ENCODE measurements around the gene GRIA1.
A peak's percentile ranks its signal among the peaks of the same experiment; 100 is the strongest.
"Not testable (repeated sequence)": the region's sequence is repeated elsewhere in the genome, so short reads cannot be mapped to it uniquely, and the experiment has no call there.

Gene GRIA1

DNA sequence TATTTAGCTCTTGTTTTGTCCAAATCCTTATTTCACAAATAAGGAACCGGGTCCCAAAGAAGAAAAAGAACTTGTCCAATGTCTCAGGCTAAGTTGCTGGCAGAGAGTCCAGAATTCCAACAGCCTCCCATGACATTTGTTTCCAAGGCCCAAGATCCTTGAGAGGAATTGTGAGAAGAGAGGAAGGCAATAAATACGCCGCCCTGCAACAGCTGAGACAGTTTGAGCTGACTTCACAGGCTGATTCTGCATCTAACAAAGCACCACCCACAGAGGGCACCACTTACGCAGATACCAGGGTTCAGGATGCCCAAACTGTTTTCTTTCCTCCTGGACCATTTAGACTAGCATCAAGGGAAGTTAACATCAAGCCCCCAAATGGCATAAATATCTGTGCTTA is 336.9 kb downstream of the GRIA1 start:
- TF ChIP-seq, protein P1, sequence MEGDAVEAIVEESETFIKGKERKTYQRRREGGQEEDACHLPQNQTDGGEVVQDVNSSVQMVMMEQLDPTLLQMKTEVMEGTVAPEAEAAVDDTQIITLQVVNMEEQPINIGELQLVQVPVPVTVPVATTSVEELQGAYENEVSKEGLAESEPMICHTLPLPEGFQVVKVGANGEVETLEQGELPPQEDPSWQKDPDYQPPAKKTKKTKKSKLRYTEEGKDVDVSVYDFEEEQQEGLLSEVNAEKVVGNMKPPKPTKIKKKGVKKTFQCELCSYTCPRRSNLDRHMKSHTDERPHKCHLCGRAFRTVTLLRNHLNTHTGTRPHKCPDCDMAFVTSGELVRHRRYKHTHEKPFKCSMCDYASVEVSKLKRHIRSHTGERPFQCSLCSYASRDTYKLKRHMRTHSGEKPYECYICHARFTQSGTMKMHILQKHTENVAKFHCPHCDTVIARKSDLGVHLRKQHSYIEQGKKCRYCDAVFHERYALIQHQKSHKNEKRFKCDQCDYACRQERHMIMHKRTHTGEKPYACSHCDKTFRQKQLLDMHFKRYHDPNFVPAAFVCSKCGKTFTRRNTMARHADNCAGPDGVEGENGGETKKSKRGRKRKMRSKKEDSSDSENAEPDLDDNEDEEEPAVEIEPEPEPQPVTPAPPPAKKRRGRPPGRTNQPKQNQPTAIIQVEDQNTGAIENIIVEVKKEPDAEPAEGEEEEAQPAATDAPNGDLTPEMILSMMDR (IDR thresholded peaks at IDR 0.05; ENCODE audit: extremely low read depth, insufficient read depth, missing control alignments), result peak; percentile 9
- DNase-seq (ENCODE audit: low spot score), result no peak
- in situ Hi-C loops (cut with MboI; ENCODE audit: low pct_unique_long_range_greater_than_20kb, low sequenced_read_pairs, unreplicated experiment), result no loop called here

GRCh38 chr5:153829510-153830065 is 339.1 kb downstream of the GRIA1 start:
- no peak for DNase-seq (ENCODE audit: low spot score)
- TF ChIP-seq, protein P1 (IDR thresholded peaks at IDR 0.05; ENCODE audit: extremely low read depth, insufficient read depth, missing control alignments), result no peak
- in situ Hi-C loops (cut with MboI; ENCODE audit: low pct_unique_long_range_greater_than_20kb, low sequenced_read_pairs, unreplicated experiment), result no loop called here

- TF ChIP-seq, protein P1 (IDR thresholded peaks at IDR 0.05; ENCODE audit: extremely low read depth, insufficient read depth, missing control alignments), result no peak
- in situ Hi-C loops (cut with MboI; ENCODE audit: low pct_unique_long_range_greater_than_20kb, low sequenced_read_pairs, unreplicated experiment), result no loop called here
- DNase-seq (ENCODE audit: low spot score), result peak; percentile 23
Observed at GRCh38 chr5:153831973-153832372, 341.5 kb downstream of the GRIA1 start.

- in situ Hi-C loops (cut with MboI; ENCODE audit: low pct_unique_long_range_greater_than_20kb, low sequenced_read_pairs, unreplicated experiment), result no loop called here
Observed at GRCh38 chr5:153835891-153836515, 345.5 kb downstream of the GRIA1 start.

DNA sequence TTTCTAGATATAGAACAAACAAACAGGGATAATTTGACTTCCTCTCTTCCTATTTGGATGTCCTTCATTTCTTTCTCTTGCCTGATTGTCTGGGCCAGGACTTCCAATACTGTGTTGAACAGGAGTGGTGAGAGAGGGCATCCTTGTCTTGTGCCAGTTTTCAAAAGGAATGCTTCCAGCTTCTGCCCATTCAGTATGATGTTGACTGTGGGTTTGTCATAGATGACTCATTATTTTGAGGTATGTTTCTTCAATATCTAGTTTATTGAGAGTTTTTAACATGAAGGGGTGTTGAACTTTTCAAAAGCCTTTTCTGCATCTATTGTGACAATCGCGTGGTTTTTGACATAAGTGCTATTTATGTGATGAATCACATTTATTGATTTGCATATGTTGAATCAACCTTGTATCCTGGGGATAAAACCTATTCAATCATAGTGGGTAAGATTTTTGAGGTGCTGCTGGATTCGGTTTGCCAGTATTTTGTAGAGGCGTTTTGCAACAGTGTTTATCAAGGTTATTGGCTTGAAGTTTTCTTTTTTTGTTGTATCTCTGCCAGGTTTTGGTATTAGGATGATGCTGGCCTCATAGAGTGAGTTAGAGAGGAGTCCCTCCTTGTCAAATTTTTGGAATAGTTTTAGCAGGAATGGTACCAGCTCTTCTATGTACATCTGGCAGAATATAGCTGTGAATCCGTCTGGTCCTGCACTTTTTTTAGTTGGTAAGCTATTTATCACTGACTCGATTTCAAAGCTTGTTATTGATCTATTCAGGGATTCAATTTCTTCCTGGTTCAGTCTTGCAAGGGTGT is 359.0 kb downstream of the GRIA1 start:
- DNase-seq (ENCODE audit: low spot score); in situ Hi-C loops (cut with MboI; ENCODE audit: low pct_unique_long_range_greater_than_20kb, low sequenced_read_pairs, unreplicated experiment): not testable (repeated sequence)

More at GRCh38 chr5:153835891-153836515, 345.5 kb downstream of the GRIA1 start:
- TF ChIP-seq, protein P1 (IDR thresholded peaks at IDR 0.05; ENCODE audit: extremely low read depth, insufficient read depth, missing control alignments), result no peak
- DNase-seq (ENCODE audit: low spot score), result no peak

DNA sequence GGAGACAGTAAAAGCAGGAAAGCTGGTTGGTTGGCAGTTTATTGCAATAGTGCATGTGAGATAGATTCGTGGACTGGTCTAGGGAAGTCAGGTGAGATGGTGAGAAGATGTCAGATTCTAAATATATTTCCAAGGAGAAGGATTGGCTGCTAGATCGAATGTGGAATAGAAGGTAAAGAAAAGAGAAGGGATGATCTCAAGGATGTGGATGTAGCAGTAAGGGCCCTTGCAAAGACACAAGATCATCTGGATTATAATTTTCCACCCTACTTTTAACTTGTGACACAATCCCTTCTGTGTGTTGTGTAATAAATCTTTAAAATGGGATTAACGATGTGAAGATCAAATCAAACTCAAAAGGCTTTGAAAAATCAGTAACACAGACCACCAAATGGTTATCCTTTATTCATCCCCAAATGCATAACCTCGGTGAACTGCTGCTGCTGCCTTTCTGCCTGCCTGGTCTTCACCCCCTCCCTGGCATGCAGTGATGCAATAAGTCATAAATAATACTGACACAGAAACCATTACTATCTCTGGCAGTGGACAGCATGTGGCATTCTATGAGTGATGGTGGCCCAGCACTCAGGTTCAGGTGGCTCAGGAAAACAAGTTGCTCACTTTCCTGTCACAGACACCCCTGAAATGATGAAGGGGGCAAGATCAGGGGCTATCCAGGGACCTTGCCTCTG is 369.9 kb downstream of the GRIA1 start:
- no peak for DNase-seq (ENCODE audit: low spot score)
- in situ Hi-C loops (cut with MboI; ENCODE audit: low pct_unique_long_range_greater_than_20kb, low sequenced_read_pairs, unreplicated experiment), result no loop called here
- TF ChIP-seq, protein P1 (IDR thresholded peaks at IDR 0.05; ENCODE audit: extremely low read depth, insufficient read depth, missing control alignments), result no peak

GRCh38 chr5:153862906-153863305 is 372.4 kb downstream of the GRIA1 start:
- DNase-seq (ENCODE audit: low spot score); in situ Hi-C loops (cut with MboI; ENCODE audit: low pct_unique_long_range_greater_than_20kb, low sequenced_read_pairs, unreplicated experiment): not testable (repeated sequence)
